Keratinocyte (primary cell): ENCODE measurements around the gene EVI5.
"Not testable (repeated sequence)": the region's sequence is repeated elsewhere in the genome, so short reads cannot be mapped to it uniquely, and the experiment has no call there.

ENCODE experiments used
- CTCF ChIP-seq, 3 experiments: IDR thresholded peaks in 1 of 3; conservative IDR thresholded peaks in 1 of 3; optimal IDR thresholded peaks in 1 of 3; 2 replicates in 2 of 3; 3 replicates in 1 of 3; pipeline versions ENCODE3 to v1.5.1; 2011; ENCODE audit warnings: low read length in 3 of 3, mild to moderate bottlenecking in 3 of 3, moderate library complexity in 2 of 3, control low read depth in 1 of 3, inconsistent platforms in 1 of 3; ENCODE audit not compliant: insufficient read depth in 2 of 3; ENCODE audit errors: extremely low read depth in 1 of 3
- EZH2 ChIP-seq: IDR thresholded peaks from one replicate; pipeline ENCODE4 v1.6.1; 2012; ENCODE audit warnings: inconsistent platforms, mild to moderate bottlenecking, low read length, moderate library complexity

GRCh38 chr1:92584810-92585209, 200.1 kb downstream of the EVI5 start:
- not testable (repeated sequence) for TF ChIP-seq CTCF (optimal IDR thresholded peaks at IDR 0.05 in 1 of 3, IDR thresholded peaks at IDR 0.05 in 1 of 3, conservative IDR thresholded peaks at IDR 0.05 in 1 of 3; ENCODE audit: extremely low read depth in 1 of 3, insufficient read depth in 2 of 3, low read length in 3 of 3); EZH2
